ENCODE results near the gene LHFPL3. TPM values are rescaled to one million over a fixed set of nuclear protein-coding genes. Genes with fewer than 3 reads are reported as not detected.

LHFPL3 gene
- total and polyA plus RNA-seq, 2 donors (not counting 1 experiment from before 2014, with no cell fraction given): not detected

- H3K4me1 Mint-ChIP-seq: no peaks in the 10 kb centered on the region
- TF ChIP-seq EZH2 (IDR thresholded peaks at IDR 0.05; ENCODE audit: borderline replicate concordance, insufficient read depth, low read depth, low read length, poor library complexity, severe bottlenecking): no peak
- TF ChIP-seq, protein P1, sequence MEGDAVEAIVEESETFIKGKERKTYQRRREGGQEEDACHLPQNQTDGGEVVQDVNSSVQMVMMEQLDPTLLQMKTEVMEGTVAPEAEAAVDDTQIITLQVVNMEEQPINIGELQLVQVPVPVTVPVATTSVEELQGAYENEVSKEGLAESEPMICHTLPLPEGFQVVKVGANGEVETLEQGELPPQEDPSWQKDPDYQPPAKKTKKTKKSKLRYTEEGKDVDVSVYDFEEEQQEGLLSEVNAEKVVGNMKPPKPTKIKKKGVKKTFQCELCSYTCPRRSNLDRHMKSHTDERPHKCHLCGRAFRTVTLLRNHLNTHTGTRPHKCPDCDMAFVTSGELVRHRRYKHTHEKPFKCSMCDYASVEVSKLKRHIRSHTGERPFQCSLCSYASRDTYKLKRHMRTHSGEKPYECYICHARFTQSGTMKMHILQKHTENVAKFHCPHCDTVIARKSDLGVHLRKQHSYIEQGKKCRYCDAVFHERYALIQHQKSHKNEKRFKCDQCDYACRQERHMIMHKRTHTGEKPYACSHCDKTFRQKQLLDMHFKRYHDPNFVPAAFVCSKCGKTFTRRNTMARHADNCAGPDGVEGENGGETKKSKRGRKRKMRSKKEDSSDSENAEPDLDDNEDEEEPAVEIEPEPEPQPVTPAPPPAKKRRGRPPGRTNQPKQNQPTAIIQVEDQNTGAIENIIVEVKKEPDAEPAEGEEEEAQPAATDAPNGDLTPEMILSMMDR (IDR thresholded peaks at IDR 0.05): no peak
Measured at GRCh38 chr7:104299777-104300176, 28.6 kb upstream of the LHFPL3 start.

GRCh38 chr7:104306793-104307192 lies 21.6 kb upstream of the LHFPL3 start:
- no CpG with 5 or more reads among the region's 4 CpGs for WGBS (ENCODE audit: insufficient coverage)
- no peak overlapping the region for H3K4me3 ChIP-seq (ENCODE audit: control extremely low read depth in 1 of 5, extremely low read depth in 1 of 5, insufficient read depth in 1 of 5, low read depth in 2 of 5, low read length in 4 of 5)
- no peak overlapping the region for H3K27ac Mint-ChIP-seq
- no peaks in the 10 kb centered on the region for H3K36me3 ChIP-seq (replicated peaks in 1 of 2; ENCODE audit: control extremely low read depth in 1 of 2, control insufficient read depth in 1 of 2, extremely low read depth in 1 of 2, insufficient read depth in 2 of 2, low read length in 1 of 2)
- no peaks in the 10 kb centered on the region for H3K27me3 Mint-ChIP-seq
- H3K27ac ChIP-seq (ENCODE audit: low read length in 2 of 2): no peak overlapping the region
- no peak overlapping the region for H3K4me3 Mint-ChIP-seq
- H4K20me1 ChIP-seq (ENCODE audit: control insufficient read depth, insufficient read depth, low read length, poor library complexity, severe bottlenecking): no peaks in the 10 kb centered on the region
- no peak overlapping the region for H3K4me2 ChIP-seq (replicated peaks; ENCODE audit: low read depth, low read length, poor library complexity, severe bottlenecking)
- ATAC-seq (ENCODE audit: low read depth): no peak
- no peaks in the 10 kb centered on the region for H3K79me2 ChIP-seq (ENCODE audit: control insufficient read depth, insufficient read depth, low read length)
- TF ChIP-seq EZH2 (IDR thresholded peaks at IDR 0.05; ENCODE audit: borderline replicate concordance, insufficient read depth, low read depth, low read length, poor library complexity, severe bottlenecking): no peak
- TF ChIP-seq, protein P1 (IDR thresholded peaks at IDR 0.05): no peak
- H3K9ac ChIP-seq (ENCODE audit: low read length): no peak overlapping the region
- no peaks in the 10 kb centered on the region for H3K27me3 ChIP-seq (replicated peaks in 1 of 4; ENCODE audit: control extremely low read depth in 1 of 4, control insufficient read depth in 3 of 4, insufficient read depth in 4 of 4, low read length in 3 of 4)
- no peaks in the 10 kb centered on the region for H3K4me1 Mint-ChIP-seq
- H3K9me3 ChIP-seq (ENCODE audit: control extremely low read depth in 1 of 3, control insufficient read depth in 2 of 3, insufficient read depth in 1 of 3, low read length in 2 of 3): no peaks in the 10 kb centered on the region
- ChIA-PET POLR2A (no interaction called here), CTCF (no interaction called here)
- no peaks in the 10 kb centered on the region for H3K9me3 Mint-ChIP-seq (ENCODE audit: insufficient read depth)
- no peaks in the 10 kb centered on the region for H3K4me1 ChIP-seq (ENCODE audit: control insufficient read depth in 2 of 2, insufficient read depth in 2 of 2, low read length in 2 of 2)
- intact Hi-C loops (cut with micrococcal nuclease): no loop called here
- no peak overlapping the region for H2AFZ ChIP-seq (ENCODE audit: insufficient read depth, low read depth, low read length, poor library complexity, severe bottlenecking)
- DNase-seq: no peak

More at GRCh38 chr7:104299777-104300176, 28.6 kb upstream of the LHFPL3 start:
- peaks cover 6% of the 10 kb centered on the region for H3K9me3 Mint-ChIP-seq (ENCODE audit: insufficient read depth)
- Histone ChIP-seq H2AFZ (ENCODE audit: insufficient read depth, low read depth, low read length, poor library complexity, severe bottlenecking) (no peak overlapping the region), H3K4me1 (ENCODE audit: control insufficient read depth in 2 of 2, insufficient read depth in 2 of 2, low read length in 2 of 2) (no peaks in the 10 kb centered on the region), H3K36me3 (replicated peaks in 1 of 2; ENCODE audit: control extremely low read depth in 1 of 2, control insufficient read depth in 1 of 2, extremely low read depth in 1 of 2, insufficient read depth in 2 of 2, low read length in 1 of 2) (no peaks in the 10 kb centered on the region), H4K20me1 (ENCODE audit: control insufficient read depth, insufficient read depth, low read length, poor library complexity, severe bottlenecking) (no peaks in the 10 kb centered on the region), H3K4me3 (ENCODE audit: control extremely low read depth in 1 of 5, extremely low read depth in 1 of 5, insufficient read depth in 1 of 5, low read depth in 2 of 5, low read length in 4 of 5) (no peak overlapping the region), H3K9me3 (ENCODE audit: control extremely low read depth in 1 of 3, control insufficient read depth in 2 of 3, insufficient read depth in 1 of 3, low read length in 2 of 3) (peaks cover 0 to 3% (median 0%) of the 10 kb centered on the region in 3 donors), H3K27me3 (replicated peaks in 1 of 4; ENCODE audit: control extremely low read depth in 1 of 4, control insufficient read depth in 3 of 4, insufficient read depth in 4 of 4, low read length in 3 of 4) (no peaks in the 10 kb centered on the region), H3K27ac (ENCODE audit: low read length in 2 of 2) (no peak overlapping the region), H3K79me2 (ENCODE audit: control insufficient read depth, insufficient read depth, low read length) (no peaks in the 10 kb centered on the region), H3K9ac (ENCODE audit: low read length) (no peak overlapping the region), H3K4me2 (replicated peaks; ENCODE audit: low read depth, low read length, poor library complexity, severe bottlenecking) (no peak overlapping the region)
- ChIA-PET POLR2A (no interaction called here), CTCF (no interaction called here)
- intact Hi-C loops (cut with micrococcal nuclease): no loop called here
- DNase-seq (no peak), ATAC-seq (ENCODE audit: low read depth) (no peak)
- no peak overlapping the region for H3K27ac Mint-ChIP-seq
- 35% methylated on average over 2 of the region's 4 CpGs for WGBS (ENCODE audit: insufficient coverage)
- H3K4me3 Mint-ChIP-seq: no peak overlapping the region
- peaks cover 11% of the 10 kb centered on the region for H3K27me3 Mint-ChIP-seq

Measured in B cell (primary cell).